UCSD-AML1 (cell line): ENCODE results near the gene GDF9.
A peak's percentile ranks its signal among the peaks of the same experiment; 100 is the strongest.

Experiments
- DNase-seq: peaks from one replicate; lab custom pipeline; 2025; ENCODE audit not compliant: unreplicated experiment; lab: John Stamatoyannopoulos, UW

The GDF9 gene

DNA sequence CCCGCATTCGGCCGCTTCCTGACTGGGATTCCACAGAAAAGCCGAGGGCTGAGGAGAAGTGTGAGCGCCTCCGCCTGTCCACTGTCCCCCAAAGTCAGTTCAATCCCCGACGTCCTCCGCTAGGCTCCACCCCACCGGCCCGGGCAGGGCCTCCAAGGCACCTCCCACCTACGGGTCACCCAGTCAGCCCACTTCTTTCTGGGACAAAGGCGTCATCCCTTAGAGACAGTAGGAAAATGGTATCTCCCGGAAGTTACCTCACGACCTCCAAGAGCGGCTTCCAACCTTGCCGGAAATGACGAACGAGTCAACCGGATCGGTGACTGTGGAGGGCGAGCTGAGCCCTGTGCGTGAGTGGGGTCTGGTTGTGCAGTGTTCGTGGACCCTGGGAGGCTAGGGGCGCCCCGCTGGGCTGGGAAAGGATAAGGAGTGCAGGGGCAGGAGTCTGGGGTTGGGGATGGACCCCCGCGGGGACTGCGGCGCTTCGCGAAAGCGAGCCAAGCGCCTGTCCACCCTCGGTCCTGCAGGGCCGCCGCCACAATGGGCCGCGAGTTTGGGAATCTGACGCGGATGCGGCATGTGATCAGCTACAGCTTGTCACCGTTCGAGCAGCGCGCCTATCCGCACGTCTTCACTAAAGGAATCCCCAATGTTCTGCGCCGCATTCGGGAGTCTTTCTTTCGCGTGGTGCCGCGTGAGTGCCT lies at the start of gene GDF9, which contains the start of gene UQCRQ:
Gene GDF9, minus strand, starts transcription at position 128 of the 704 bp plus-strand sequence. CDS start 1,936 bp downstream, outside the sequence.
Gene UQCRQ, plus strand, starts transcription at position 301 of the 704 bp plus-strand sequence. Its CDS starts 240 bp downstream, at position 541.
- peak; percentile 92 for DNase-seq

DNA sequence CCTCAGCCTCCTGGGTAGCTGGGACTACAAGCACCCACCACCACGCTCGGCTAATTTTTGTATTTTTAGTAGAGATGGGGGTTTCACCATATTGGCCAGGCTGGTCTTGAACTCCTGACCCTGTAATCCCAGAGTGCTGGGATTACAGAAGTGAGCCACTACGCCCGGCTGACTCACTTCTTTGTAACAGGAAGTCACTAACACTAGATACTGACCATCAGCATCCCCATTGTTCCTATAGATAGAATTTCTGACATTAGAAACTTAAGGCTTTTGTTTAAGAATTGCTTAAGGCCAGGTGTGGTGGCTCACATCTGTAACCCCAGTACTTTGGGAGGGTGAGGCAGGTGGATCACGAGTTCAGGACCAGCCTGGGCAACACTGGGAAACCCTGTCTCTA lies 49.4 kb upstream of the GDF9 start:
- no peak for DNase-seq

GRCh38 chr5:132909702-132910101 lies 43.4 kb upstream of the GDF9 start:
- DNase-seq: no peak

- DNase-seq: no peak
Observed at GRCh38 chr5:132907161-132907560, 40.9 kb upstream of the GDF9 start.

DNA sequence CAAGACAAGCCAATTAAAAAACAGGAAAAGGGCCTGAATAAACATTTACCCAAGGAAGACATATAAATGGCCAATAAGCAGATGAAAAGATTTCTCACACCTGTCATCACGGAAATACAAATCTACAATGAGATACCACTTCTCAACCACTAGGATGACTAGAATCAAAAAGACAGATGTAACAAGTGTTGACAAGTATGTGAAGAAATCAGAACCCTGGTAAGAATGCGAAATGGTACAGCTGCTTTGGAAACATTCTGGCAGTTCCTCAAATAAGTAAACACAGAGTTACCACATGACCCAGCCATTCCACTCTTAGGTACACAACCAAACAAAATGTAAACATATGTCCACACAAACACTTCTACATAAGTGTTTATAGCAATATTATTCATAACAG lies 39.7 kb upstream of the GDF9 start:
- DNase-seq: no peak

DNA sequence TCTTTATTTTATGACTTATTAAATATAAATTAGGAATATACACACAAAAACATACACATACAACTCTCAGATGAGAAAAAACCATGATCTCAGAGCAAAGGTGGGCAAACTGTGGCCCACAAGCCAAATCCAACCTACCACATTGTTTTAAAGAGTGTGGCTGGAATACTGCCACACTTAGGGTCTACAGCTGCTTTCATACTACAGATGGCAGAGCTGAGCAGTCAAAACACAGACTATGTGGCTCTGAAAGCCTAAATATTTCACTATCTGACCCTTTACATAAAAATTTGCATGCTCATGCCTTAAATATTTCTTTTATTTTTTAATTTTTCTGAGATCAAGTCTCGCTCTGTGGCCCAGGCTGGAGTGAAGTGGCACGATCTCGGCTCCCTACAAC lies 35.5 kb upstream of the GDF9 start:
- DNase-seq: no peak

DNA sequence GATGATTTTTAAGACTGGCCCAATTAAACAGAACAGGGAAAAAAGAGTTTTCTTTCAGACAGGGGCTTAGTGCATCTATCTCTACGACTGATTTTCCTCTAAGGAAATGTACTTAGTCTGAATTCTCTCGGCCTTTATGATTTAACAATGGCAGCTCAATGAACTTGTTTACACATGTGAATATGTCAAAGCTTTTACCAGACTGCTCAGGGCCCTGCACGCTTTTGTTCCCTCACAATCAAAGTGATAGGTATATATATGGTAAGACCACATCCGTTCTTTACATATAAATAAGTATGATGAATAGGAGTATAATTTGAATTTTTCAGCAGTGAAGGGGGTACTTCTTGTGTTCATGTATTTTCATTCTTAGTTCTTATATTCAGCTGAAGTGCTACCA lies 34.8 kb upstream of the GDF9 start:
- DNase-seq: no peak

DNA sequence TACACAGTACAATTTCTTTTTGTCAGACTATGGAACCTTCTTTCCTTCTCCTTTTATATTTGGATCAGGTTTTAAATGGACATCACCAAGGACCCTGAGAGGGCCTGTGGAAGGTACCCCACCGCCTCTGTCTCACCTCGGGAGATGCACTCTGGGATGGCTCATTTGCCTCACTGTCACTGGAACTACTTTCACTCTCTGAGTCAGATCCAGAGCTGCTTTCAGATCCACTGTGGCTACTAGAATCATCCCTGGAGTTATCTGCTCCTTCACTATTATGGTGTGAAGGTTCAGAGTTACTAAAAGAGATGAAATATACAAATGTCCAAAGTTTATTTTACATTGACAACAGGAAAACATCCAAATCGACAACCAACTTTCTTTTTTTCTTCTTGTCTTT lies 31.8 kb upstream of the GDF9 start:
- no peak for DNase-seq

DNA sequence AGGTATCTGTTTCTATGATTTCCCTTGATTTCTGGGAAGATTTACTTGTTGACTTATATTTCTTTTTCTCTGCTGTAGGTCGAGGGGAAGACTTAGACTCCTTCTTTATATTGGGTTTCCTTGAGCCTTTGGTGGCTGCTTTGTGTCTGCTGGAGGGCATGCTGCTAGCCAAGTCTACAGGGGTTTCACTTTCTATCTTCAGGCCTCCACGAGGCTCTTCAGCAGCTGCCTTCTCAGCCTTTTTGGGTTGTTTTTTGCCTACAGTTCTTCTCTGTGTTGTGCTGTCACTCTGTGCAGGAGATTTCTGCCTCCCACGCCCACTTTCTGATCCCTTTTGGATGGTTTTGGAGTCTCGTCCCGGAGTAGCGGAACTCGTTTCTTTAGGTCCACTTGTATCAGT lies 30.4 kb upstream of the GDF9 start:
- no peak for DNase-seq

GRCh38 chr5:132895719-132896305 lies 29.5 kb upstream of the GDF9 start:
- no peak for DNase-seq

GRCh38 chr5:132890817-132891216 lies 24.5 kb upstream of the GDF9 start:
- DNase-seq: no peak

DNA sequence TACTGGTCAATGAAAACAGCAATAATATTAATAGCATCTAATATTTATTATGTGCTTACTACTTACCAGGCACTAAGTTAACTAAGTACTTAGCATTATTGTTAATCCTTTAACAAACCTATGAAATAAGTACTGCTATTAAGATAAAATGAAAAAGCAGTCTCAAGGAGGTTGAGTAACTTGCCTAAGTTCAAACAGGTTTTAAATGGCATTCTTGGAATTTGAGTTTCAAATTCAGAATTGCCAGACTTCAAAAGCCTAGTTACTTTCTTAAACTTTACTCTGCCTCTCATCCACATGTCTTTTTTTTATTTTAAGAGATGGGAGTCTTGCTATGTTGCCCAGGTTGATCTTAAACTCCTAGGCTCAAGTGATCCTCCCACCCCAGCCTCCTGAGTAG lies 23.2 kb upstream of the GDF9 start:
- no peak for DNase-seq

- DNase-seq: no peak
Observed at GRCh38 chr5:132887283-132887682, 21.0 kb upstream of the GDF9 start.

DNA sequence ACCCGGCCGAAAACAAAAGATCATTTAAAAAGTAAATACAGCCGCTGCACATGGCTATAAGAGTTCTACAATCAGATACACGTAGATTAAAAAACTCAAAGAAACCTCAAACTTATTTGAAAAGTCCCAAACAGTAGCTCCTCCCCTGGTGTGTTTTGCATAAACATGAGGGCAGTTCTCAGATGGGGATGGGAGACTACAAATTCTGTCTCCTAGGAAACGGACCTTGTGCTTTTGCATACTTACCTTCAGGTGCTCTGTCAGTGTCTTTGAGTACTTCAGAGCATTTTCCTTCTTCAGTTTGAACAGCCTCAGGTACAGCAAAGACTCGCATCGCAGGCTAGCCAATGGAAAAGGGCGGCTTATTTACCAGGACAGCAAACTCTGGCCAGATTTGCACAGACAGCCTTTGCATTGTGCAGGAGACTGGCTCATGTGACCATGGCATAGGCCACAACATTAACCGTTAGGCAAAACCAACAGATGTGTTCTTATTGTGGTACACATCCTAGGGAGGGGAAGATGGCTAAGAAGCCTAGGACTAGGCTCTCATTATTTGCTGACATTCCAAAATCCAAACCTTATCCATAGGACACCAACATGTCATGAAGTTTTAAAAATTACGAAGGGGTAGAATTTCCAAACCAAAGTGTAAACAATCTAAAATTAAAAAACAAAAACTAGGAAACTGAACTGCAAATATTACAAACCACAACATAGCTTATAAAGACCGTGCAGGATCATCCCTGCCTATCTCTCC lies 20.0 kb upstream of the GDF9 start:
- DNase-seq: no peak

DNA sequence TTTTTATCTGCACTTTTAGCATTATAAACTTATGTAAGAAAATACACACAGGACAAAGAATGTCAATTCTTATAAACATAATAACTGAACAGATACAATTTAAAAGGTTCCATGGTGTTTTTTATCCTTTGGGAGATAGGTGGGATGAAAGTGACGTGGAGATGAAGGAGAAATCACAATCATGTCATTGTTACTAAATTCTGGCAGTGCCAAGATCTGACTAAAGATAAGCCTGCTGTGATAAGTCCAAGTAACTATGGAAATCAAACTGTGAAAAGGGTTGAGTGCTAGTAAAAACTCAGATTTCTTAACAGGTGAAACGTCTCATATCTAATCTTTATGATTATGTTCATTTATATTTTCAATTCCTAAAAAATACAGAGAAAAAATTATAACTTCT lies 18.3 kb upstream of the GDF9 start:
- no peak for DNase-seq

DNA sequence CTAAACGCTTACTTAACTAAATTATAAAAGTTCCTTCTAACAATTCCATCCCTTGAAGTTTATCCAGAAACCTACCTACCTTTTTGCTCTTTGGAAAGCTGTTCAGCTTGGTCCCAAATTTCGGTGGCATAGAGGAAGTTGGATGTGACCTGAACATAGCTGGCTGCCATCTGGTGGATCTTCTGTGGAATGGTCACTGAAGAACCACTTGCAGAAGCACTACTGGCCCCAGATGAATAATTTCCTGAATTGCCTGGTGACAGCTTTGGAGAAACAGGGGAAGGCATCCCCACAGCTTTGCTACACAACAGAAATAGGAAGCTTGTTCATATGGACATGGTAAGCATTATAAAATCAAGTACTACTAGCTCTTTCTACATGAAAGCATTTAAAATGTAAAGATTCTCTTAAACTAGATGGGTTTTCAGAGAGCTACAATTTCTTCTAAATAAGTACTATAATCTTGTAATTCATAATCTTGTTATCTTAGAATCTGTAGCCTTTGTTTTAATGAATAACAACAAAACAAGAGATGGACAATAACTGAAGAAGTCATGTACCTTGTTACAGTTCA lies 17.1 kb upstream of the GDF9 start:
- peak; percentile 25 for DNase-seq

- no peak for DNase-seq
Observed at GRCh38 chr5:132877938-132878337, 11.7 kb upstream of the GDF9 start.

DNA sequence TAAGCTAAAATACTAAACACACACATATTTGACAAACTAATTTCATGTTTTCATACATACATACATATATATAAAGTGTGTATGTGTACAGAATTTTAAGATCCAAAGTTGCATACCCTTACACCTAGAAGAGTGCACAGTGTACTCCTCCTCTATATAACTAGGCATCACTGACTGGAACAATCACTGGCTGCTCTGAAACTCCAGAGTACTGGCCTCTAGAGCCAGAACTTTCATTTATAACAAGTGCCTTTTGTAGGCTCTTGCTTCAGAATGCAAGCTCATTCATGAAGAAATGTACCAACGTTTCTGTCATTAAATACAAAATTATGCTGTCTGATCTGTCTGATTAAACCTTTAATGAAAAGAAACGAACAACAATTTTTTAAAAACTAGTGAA lies 11.2 kb upstream of the GDF9 start:
- DNase-seq: no peak

DNA sequence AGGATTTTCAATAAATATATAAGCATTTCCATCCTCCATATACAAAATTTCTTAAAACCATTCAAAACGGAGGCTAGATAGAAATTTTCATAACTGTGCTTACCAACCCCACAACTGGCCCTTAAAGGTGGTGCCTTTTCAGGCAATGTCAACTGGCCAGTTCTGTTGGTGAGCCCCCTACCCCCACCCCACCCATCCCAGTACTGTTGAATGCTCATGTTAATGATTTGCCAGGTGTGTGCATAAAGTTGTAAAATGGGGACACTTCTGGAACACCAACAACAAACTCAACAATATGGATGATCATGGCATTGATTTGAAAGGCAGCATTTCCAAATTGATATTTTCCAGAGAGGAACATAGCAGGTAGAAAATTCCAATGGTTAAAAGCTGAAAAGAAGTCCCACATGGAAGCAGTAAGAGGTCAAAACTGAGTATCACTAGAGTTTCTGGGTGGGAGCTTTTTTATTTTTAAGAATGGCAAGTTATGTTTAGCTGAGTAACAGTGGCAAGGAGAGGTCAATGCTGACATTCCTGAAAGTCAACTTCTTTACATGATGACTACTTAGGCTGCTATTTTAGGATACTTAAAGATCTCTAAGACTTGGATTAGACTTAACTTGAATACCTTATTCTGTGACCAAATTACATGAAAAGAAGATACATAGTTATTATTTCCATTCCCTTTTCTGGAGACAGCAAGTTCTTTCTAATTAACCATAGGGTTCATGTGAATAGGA lies 9.9 kb upstream of the GDF9 start:
- no peak for DNase-seq

GRCh38 chr5:132873930-132874271 lies 7.6 kb upstream of the GDF9 start:
- DNase-seq: no peak
